ENCODE results near the gene LPAR1.
A peak's percentile ranks its signal among the peaks of the same experiment; 100 is the strongest.

LPAR1 gene

DNA sequence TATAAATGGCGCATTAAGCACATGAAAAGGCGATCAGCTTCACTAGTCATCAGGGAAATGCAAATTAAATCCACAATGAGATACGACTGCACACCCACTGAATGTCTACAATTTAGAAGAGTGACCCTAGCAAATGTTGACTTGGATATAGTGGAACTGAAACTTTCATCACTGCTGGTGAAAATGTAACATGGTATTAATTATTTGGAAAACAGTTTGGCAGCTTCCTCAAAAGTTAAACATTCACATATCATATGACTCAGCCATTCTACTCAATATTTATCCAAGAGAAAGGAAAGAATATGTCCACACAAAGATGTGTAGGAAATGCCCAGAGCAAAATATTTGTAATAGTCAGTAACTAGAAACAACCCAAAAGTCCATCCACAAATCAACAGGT, 146.5 kb downstream of the LPAR1 start:
- H3K4me3 ChIP-seq = no peak overlapping the region
- no peaks in the 10 kb centered on the region for H3K27me3 ChIP-seq
- no peak for TF ChIP-seq Cebpa-rat (IDR thresholded peaks at IDR 0.05)
- H3K36me3 ChIP-seq = no peaks in the 10 kb centered on the region
- H3K27ac ChIP-seq = peak overlapping the region in 2 of 11 experiments; percentile 17 to 44; a peak in 2 of 22 replicates
- no peaks in the 10 kb centered on the region for H4K20me1 ChIP-seq
- H3K9me3 ChIP-seq (replicated peaks in 1 of 11) = peaks cover 0 to 8% (median 0%) of the 10 kb centered on the region in 11 experiments; a peak in 4 of 22 replicates
- no peak overlapping the region for H3K9ac ChIP-seq
- peak overlapping the region in 3 of 11 experiments; percentile 25 to 38 (median 33); a peak in 2 of 22 replicates for H3K4me2 ChIP-seq
- peaks cover 0 to 12% (median 0%) of the 10 kb centered on the region in 10 experiments; a peak in 3 of 20 replicates for H3K4me1 ChIP-seq

DNA sequence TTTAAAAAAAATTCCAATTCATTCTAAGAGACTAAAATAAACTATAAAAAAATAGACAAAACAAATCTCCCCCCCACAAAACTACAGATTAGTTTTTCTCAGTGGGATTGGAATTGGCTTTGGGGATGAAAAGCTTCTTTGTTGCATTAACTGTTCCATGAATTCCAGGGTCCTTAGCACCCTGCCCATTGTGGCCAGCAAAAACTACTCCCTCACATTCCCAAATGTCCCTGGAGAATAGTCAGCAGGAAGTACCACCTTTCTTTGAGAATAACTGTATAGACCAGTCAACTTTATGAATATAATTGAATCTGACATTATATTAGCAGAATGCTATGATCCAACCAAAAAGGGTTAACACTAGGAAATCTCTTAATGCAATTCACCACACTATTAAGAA, 147.9 kb downstream of the LPAR1 start:
- 0 out of 22 replicates have a peak, but pooled peaks cover 0 to 5% (median 0%) of the 10 kb centered on the region in 11 experiments for H3K9me3 ChIP-seq (replicated peaks in 1 of 11)
- H3K4me3 ChIP-seq = no peak overlapping the region
- TF ChIP-seq Cebpa-rat (IDR thresholded peaks at IDR 0.05) = no peak
- H3K9ac ChIP-seq = no peak overlapping the region
- no peak overlapping the region for H3K27ac ChIP-seq
- H3K36me3 ChIP-seq = no peaks in the 10 kb centered on the region
- no peaks in the 10 kb centered on the region for H3K27me3 ChIP-seq
- no peak overlapping the region for H3K4me2 ChIP-seq
- no peaks in the 10 kb centered on the region for H4K20me1 ChIP-seq
- H3K4me1 ChIP-seq = peaks cover 0 to 12% (median 0%) of the 10 kb centered on the region in 10 experiments; a peak in 3 of 20 replicates

DNA sequence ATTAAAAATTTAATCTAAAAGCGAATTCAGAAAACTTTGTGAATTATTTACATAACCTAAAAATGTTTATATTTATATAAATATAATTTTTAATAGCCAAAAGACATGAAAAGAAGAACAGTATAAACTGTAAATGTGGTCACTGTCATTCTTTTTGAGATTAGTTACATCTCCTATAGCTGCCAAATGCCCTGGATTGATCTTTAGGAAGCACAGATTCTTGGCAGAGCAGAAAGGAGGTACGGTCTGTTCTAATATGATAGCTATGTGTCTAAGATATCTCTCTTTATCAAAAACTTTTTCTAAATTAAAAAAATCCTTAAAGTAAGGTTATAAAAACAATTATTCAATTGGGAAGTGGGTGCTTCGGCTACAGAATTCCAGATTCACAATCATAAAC, 151.0 kb downstream of the LPAR1 start:
- peaks cover 0 to 11% (median 0%) of the 10 kb centered on the region in 10 experiments; a peak in 4 of 20 replicates for H3K4me1 ChIP-seq
- H3K36me3 ChIP-seq = no peaks in the 10 kb centered on the region
- TF ChIP-seq Cebpa-rat (IDR thresholded peaks at IDR 0.05) = no peak
- no peak overlapping the region for H3K27ac ChIP-seq
- H3K9ac ChIP-seq = no peak overlapping the region
- no peaks in the 10 kb centered on the region for H4K20me1 ChIP-seq
- no peaks in the 10 kb centered on the region for H3K9me3 ChIP-seq (replicated peaks in 1 of 11)
- H3K27me3 ChIP-seq = no peaks in the 10 kb centered on the region
- no peak overlapping the region for H3K4me3 ChIP-seq
- no peak overlapping the region for H3K4me2 ChIP-seq

DNA sequence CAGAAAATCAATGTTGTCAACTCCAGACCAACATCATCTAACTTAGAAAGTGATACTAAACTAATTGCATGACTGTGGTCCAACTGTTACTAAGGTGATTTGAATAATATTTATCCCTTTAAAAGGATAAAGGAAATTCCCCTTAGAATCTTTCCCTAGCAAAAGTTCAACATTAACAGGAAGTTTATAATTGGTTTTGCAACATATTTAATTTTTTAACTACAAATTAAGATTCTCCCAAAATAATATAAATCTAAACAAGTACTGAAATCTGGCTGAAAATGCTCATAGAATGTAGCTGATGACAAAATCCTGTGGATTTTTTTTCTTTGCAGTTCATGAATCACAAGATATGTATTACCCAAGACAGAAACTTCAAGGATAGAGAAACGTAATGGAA, 151.4 kb downstream of the LPAR1 start:
- no peak overlapping the region for H3K4me2 ChIP-seq
- no peaks in the 10 kb centered on the region for H3K36me3 ChIP-seq
- H3K9ac ChIP-seq = no peak overlapping the region
- no peaks in the 10 kb centered on the region for H3K27me3 ChIP-seq
- H3K4me3 ChIP-seq = no peak overlapping the region
- TF ChIP-seq Cebpa-rat (IDR thresholded peaks at IDR 0.05) = no peak
- no peaks in the 10 kb centered on the region for H4K20me1 ChIP-seq
- no peak overlapping the region for H3K27ac ChIP-seq
- H3K9me3 ChIP-seq (replicated peaks in 1 of 11) = no peaks in the 10 kb centered on the region
- peaks cover 0 to 6% (median 0%) of the 10 kb centered on the region in 10 experiments; a peak in 4 of 20 replicates for H3K4me1 ChIP-seq

DNA sequence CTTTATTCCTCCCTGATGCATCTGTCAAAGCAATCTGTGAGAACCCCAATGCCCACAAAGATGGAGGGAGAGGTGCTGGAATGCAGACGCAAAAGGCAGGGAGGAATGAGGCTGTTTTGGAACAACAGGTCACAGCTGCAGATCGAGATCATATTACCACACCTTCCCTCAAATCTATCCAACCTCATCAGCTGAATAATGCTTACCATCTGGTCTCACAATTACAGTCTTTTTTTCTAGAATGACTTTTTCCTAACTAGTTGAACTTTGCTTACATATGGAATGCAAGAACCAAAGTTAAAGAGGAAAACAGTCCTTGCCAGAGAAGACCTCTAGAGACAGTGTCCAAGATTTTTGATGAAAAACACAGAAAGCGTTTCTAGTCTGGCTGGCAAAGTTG, 158.1 kb downstream of the LPAR1 start:
- Histone ChIP-seq H3K36me3 (no peaks in the 10 kb centered on the region), H3K4me2 (no peak overlapping the region), H3K9ac (no peak overlapping the region), H3K4me3 (no peak overlapping the region), H3K27me3 (peaks cover 0 to 8% (median 0%) of the 10 kb centered on the region in 11 experiments; a peak in 2 of 22 replicates), H3K27ac (no peak overlapping the region), H3K9me3 (replicated peaks in 1 of 11) (no peaks in the 10 kb centered on the region; a peak in 1 of 22 replicates), H4K20me1 (no peaks in the 10 kb centered on the region), H3K4me1 (peaks cover 0 to 3% (median 0%) of the 10 kb centered on the region in 10 experiments; a peak in 5 of 20 replicates)
- no peak for TF ChIP-seq Cebpa-rat (IDR thresholded peaks at IDR 0.05)

DNA sequence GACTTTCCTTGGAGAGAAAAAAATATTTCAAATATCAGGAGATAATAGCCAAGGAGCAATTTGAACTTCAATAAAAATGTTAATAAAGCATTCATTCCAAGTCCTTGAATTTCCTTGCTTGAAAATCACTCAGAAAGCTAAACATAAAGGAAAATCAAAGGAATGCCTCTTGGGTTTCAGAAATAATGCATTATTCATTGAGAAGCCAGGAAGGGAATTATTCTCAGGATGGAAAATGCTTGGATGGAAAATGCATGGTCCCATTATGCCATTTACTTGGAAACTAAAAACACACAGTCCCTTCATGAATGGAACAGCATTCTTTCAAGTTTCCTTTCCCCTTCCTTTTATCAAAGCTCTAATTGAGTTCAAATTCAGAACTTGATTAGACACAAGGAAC, 160.9 kb downstream of the LPAR1 start:
- H3K27me3 ChIP-seq = peaks cover 0 to 8% (median 0%) of the 10 kb centered on the region in 11 experiments; a peak in 3 of 22 replicates
- no peak overlapping the region for H3K4me3 ChIP-seq
- no peak overlapping the region for H3K9ac ChIP-seq
- no peak overlapping the region for H3K27ac ChIP-seq
- H3K4me2 ChIP-seq = no peak overlapping the region
- TF ChIP-seq Cebpa-rat (IDR thresholded peaks at IDR 0.05) = no peak
- H3K9me3 ChIP-seq (replicated peaks in 1 of 11) = no peaks in the 10 kb centered on the region; a peak in 1 of 22 replicates
- no peaks in the 10 kb centered on the region for H3K36me3 ChIP-seq
- peaks cover 0 to 10% (median 0%) of the 10 kb centered on the region in 10 experiments; a peak in 5 of 20 replicates for H3K4me1 ChIP-seq
- H4K20me1 ChIP-seq = no peaks in the 10 kb centered on the region

DNA sequence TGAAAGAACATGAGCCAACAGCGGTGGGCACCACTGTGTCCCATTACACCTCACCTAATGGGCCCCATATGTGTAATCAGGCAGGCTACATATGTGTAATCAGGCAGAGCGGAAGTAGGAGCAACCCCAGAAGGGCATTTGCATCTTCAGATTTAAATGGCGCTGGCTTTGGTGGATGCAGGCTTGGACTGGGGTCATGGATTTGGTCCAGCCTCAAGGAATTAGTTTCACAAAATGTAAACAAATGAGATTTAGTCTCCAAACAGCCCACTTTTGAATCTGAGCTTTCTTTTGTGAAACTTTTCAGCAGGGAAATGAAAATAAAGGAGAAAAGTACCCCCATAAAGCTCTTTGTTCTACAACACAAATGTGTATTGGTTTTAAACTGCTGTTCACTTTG, 161.3 kb downstream of the LPAR1 start:
- Histone ChIP-seq H3K27me3 (peaks cover 0 to 8% (median 0%) of the 10 kb centered on the region in 11 experiments; a peak in 3 of 22 replicates), H4K20me1 (no peaks in the 10 kb centered on the region), H3K9me3 (replicated peaks in 1 of 11) (no peaks in the 10 kb centered on the region; a peak in 1 of 22 replicates), H3K27ac (no peak overlapping the region), H3K4me3 (no peak overlapping the region), H3K4me1 (peaks cover 0 to 10% (median 0%) of the 10 kb centered on the region in 10 experiments; a peak in 5 of 20 replicates), H3K9ac (no peak overlapping the region), H3K4me2 (no peak overlapping the region), H3K36me3 (no peaks in the 10 kb centered on the region)
- no peak for TF ChIP-seq Cebpa-rat (IDR thresholded peaks at IDR 0.05)

DNA sequence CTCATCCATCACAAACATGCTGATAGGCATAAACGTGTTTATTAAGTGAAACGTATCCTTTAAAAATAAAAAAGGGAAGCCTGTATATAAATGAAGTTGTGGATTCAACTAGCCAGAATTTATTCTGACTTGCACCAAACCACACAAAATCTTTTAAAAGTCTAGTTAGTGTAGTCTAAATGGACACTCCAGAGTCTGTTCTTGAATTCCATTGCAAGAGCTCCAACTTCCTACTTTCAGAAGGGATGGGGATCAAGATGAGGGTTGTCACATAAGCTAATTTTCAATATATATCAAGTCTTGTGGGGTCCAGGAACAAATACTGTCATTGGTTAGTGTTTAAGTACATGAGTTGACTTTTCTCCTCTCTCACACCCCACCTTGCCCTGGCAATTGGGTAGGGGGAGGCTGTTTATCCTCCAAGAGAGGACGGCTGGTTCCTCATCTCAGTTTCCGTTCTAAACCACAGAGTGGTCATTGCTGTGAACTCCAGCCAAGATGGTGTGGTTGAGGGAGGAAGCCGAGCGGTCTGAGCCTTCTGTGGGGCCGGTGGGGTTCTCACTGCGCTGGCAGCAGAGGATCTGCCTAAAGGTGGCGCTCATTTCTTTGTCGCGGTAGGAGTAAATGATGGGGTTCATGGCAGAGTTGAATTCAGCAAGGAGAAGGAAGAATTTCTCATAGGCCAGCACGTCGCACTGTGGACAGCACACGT, 163.2 kb downstream of the LPAR1 start:
- Histone ChIP-seq H3K36me3 (no peaks in the 10 kb centered on the region), H3K4me3 (no peak overlapping the region), H3K4me1 (peaks cover 0 to 14% (median 0%) of the 10 kb centered on the region in 10 experiments; a peak in 5 of 20 replicates), H3K9ac (no peak overlapping the region), H3K9me3 (replicated peaks in 1 of 11) (no peaks in the 10 kb centered on the region; a peak in 1 of 22 replicates), H3K27ac (no peak overlapping the region), H4K20me1 (no peaks in the 10 kb centered on the region), H3K4me2 (peak overlapping the region in 2 of 11 experiments; percentile 13 to 19; a peak in 3 of 22 replicates), H3K27me3 (peaks cover 0 to 7% (median 0%) of the 10 kb centered on the region in 11 experiments; a peak in 3 of 22 replicates)
- TF ChIP-seq Cebpa-rat (IDR thresholded peaks at IDR 0.05) = no peak

DNA sequence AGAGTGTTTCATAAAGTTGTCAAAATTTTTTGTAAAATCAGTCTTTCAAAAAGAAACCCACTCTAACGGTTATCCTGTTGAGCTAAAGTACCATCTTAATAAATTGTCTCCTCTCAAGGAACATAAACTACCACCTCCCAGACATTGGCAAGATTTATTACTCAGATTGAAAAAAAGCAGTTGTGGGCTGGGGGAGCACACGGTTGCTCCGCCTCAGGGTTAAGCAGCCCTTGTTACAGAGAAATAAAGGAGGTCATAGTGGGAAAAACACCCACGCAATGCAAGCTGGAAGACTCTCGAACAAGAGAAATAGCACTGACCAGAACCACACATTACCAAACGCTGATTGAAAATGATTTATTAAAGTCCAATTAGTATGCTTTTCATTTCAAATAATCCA, 165.3 kb downstream of the LPAR1 start:
- Histone ChIP-seq H3K36me3 (no peaks in the 10 kb centered on the region), H3K4me3 (no peak overlapping the region), H4K20me1 (no peaks in the 10 kb centered on the region), H3K4me1 (peaks cover 0 to 17% (median 0%) of the 10 kb centered on the region in 10 experiments; a peak in 5 of 20 replicates), H3K9me3 (replicated peaks in 1 of 11) (no peaks in the 10 kb centered on the region; a peak in 1 of 22 replicates), H3K4me2 (no peak overlapping the region), H3K27ac (no peak overlapping the region), H3K9ac (no peak overlapping the region), H3K27me3 (peaks cover 0 to 7% (median 0%) of the 10 kb centered on the region in 11 experiments; a peak in 2 of 22 replicates)
- TF ChIP-seq Cebpa-rat (IDR thresholded peaks at IDR 0.05) = no peak
